SK-N-SH treated with all-trans-retinoic acid at 6 μM for 48 hours (cell line): ENCODE data around the gene EPC2.

Source experiments
- ESRRG ChIP-seq: fragments of 250-450 bp; sonication (Bioruptor Pico); IDR thresholded peaks from 2 replicates; pipeline ENCODE4 v1.6.1; 2021; ENCODE audit warnings: mild to moderate bottlenecking
- TCF4 ChIP-seq: fragments of 250-450 bp; sonication (Bioruptor Pico); IDR thresholded peaks from 2 replicates; pipeline ENCODE4 v1.8.0; 2021; ENCODE audit warnings: mild to moderate bottlenecking, moderate library complexity, borderline replicate concordance
- ZFP3 ChIP-seq: fragments of 250-450 bp; sonication (Bioruptor Pico); IDR thresholded peaks from 2 replicates; pipeline ENCODE4 v1.5.0; 2020; ENCODE audit warnings: mild to moderate bottlenecking, moderate library complexity
- ZFP30 ChIP-seq: fragments of 450-650 bp; formaldehyde crosslinking; IDR thresholded peaks from 2 replicates; pipeline ENCODE4 v1.5.0; 2022; ENCODE audit warnings: mild to moderate bottlenecking, moderate library complexity

GRCh38 chr2:148812306-148812705, 167.8 kb downstream of the EPC2 start:
- TF ChIP-seq ZFP30 (no peak), TCF4 (CRISPR knock-in tag) (no peak), ZFP3 (CRISPR knock-in tag) (peak; percentile 75), ESRRG (CRISPR knock-in tag) (no peak)
